GM12892 (cell line): Measurements from ENCODE around the gene PMIS2.

Source experiments
- POLR2AphosphoS5 ChIP-seq: IDR thresholded peaks from 2 replicates; pipeline ENCODE4 v1.6.1; 2011; ENCODE audit warnings: low read depth, low read length, control low read depth
- TAF1 ChIP-seq: IDR thresholded peaks from 2 replicates; pipeline ENCODE4 v1.6.1; 2011; ENCODE audit warnings: low read depth, mild to moderate bottlenecking, control low read depth, low read length, borderline replicate concordance

DNA sequence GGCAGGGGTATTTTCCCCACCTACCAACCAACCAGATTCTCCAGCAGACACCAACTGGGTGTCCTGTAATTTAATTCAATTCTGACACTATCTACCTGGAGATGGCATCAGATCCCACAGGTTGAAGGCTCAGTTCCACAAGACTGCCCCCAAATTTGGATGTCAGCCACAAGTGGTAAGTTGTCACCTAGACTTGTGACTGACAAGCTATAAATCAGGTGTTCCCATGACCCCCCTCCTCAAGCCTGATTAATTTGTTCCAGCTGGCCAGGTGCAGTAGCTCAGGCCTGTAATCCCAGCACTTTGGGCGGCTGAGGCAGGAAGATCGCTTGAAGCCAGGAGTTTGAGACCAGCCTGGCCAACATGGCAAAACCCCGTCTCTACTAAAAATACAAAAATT, 16.0 kb downstream of the PMIS2 start:
- no peak for TF ChIP-seq POLR2AphosphoS5
- no peak for TF ChIP-seq TAF1
